Caco-2 (cell line): ENCODE data around the gene MED25. TPM values are rescaled to one million over a fixed set of nuclear protein-coding genes. Genes with fewer than 3 reads are reported as not detected.

ENCODE experiments used
- BruUV-seq: library from RNA; stranded (reverse); fragments of 400-500 nt; replicated peaks from 2 replicates; lab custom pipeline; 2021; lab: Mats Ljungman, UMichigan
- CTCF ChIA-PET: fragments of 300-600 bp; sonication (Branson Sonifier 250); formaldehyde crosslinking; loops from one replicate; lab custom pipeline; 2022; ENCODE audit warnings: antibody characterized with exemption; lab: Charles Lee
- POLR2A ChIA-PET: fragments of 300-600 bp; sonication (Branson Sonifier 250); formaldehyde crosslinking; loops from one replicate; lab custom pipeline; 2022; ENCODE audit warnings: antibody characterized with exemption; lab: Charles Lee
- DNase-seq, 2 experiments: peaks; one replicate each; pipeline versions ENCODE4 v3.0.0 to v3.0.0-alpha.2; 2020 to 2022
- H3K27me3 ChIP-seq: replicated peaks from 2 replicates; pipeline ENCODE4 v1.6.0; 2011; ENCODE audit warnings: low read length; ENCODE audit not compliant: control insufficient read depth, insufficient read depth
- H3K36me3 ChIP-seq: 2 replicates; pipeline ENCODE4 v1.5.1; 2011; ENCODE audit warnings: low read length; ENCODE audit not compliant: control insufficient read depth, insufficient read depth
- H3K4me1 ChIP-seq: fragments of 250-450 bp; sonication (Bioruptor Pico); 2 replicates; pipeline ENCODE4 v1.5.1; 2020; ENCODE audit warnings: mild to moderate bottlenecking
- H3K4me3 ChIP-seq: 2 replicates; pipeline ENCODE4 v1.5.1; 2011; ENCODE audit warnings: low read depth, mild to moderate bottlenecking, control low read depth, low read length
- H3K9me3 ChIP-seq: fragments of 250-450 bp; sonication (Bioruptor Pico); 2 replicates; pipeline ENCODE4 v1.5.1; 2020; ENCODE audit warnings: mild to moderate bottlenecking, moderate library complexity
- H3K27ac Mint-ChIP-seq: one replicate; pipeline ENCODE4 v1.8.0; 2022; ENCODE audit warnings: mixed read lengths; ENCODE audit not compliant: unreplicated experiment
- H3K27me3 Mint-ChIP-seq: one replicate; pipeline ENCODE4 v1.8.0; 2022; ENCODE audit warnings: mixed read lengths; ENCODE audit not compliant: insufficient read depth, unreplicated experiment
- H3K36me3 Mint-ChIP-seq: one replicate; pipeline ENCODE4 v1.8.0; 2022; ENCODE audit warnings: mild to moderate bottlenecking, mixed read lengths; ENCODE audit not compliant: insufficient read depth, unreplicated experiment
- H3K4me1 Mint-ChIP-seq: one replicate; pipeline ENCODE4 v1.8.0; 2022; ENCODE audit warnings: low read depth, mixed read lengths; ENCODE audit not compliant: unreplicated experiment
- H3K4me3 Mint-ChIP-seq: one replicate; pipeline ENCODE4 v1.8.0; 2022; ENCODE audit warnings: mild to moderate bottlenecking, moderate library complexity, mixed read lengths; ENCODE audit not compliant: unreplicated experiment
- H3K9me3 Mint-ChIP-seq: one replicate; pipeline ENCODE4 v1.8.0; 2022; ENCODE audit warnings: mixed read lengths; ENCODE audit not compliant: unreplicated experiment
- intact Hi-C: fragments of 100-400 bp; cut with micrococcal nuclease; formaldehyde crosslinking; loops from one replicate; pipeline ENCODE4 v1.10.0; 2022; ENCODE audit not compliant: unreplicated experiment
- total RNA-seq: library from RNA; stranded (reverse); gene quantifications from 2 replicates; pipeline ENCODE4 v1.2.3, GENCODE V29; 2022
- TF ChIP-seq, protein P1 (sequence below), 2 experiments: fragments of 200-600 bp in 1 of 2; IDR thresholded peaks; 1 replicate in 1 of 2; 2 replicates in 1 of 2; pipeline versions ENCODE4 v1.5.1 to v1.8.0; 2011 to 2022; ENCODE audit warnings: antibody characterized with exemption in 1 of 2, control low read depth in 1 of 2, inconsistent platforms in 1 of 2, low read depth in 1 of 2, low read length in 1 of 2, mild to moderate bottlenecking in 1 of 2, moderate library complexity in 1 of 2; ENCODE audit not compliant: insufficient read depth in 1 of 2, severe bottlenecking in 1 of 2, unreplicated experiment in 1 of 2

The MED25 gene
- total RNA-seq, 1 experiment from 2014 or later = 102 TPM

DNA sequence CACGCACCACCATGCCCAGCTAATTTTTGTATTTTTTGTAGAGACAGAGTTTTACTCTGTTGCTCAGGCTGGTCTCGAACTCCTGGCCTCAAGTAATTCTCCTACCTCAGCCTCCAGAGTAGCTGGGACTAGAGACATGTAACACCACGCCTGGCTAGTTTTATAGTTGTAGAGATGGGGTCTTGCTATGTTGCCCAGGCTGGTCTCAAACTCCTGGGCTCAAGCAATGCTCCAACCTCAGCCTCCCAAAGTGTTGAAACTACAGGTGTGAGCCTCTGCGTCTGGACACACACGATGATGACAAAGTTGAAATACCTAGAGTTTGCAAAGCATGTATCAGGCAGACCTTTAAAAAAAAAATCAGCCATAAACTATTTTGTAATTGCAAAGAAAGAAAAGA, 28.3 kb downstream of the MED25 start:
- POLR2A ChIA-PET = no interaction called here

GRCh38 chr19:49847731-49848696, 29.9 kb downstream of the MED25 start:
- no peak overlapping the region for H3K4me3 Mint-ChIP-seq
- CTCF ChIA-PET = interaction anchor here (0.6 kb wide), 1 partner anchor 40 kb away, joined by 3 read pairs; no protein-coding TSS in a partner anchor
- no TSS peak for BruUV-seq

More for the DNA sequence above, 28.3 kb downstream of the MED25 start:
- peaks cover 7% of the 10 kb centered on the region for H3K4me1 Mint-ChIP-seq
- Histone ChIP-seq H3K36me3 (no peaks in the 10 kb centered on the region), H3K4me1 (peaks cover 5% of the 10 kb centered on the region), H3K9me3 (no peaks in the 10 kb centered on the region), H3K27me3 (no peaks in the 10 kb centered on the region), H3K4me3 (no peak overlapping the region)
- TF ChIP-seq, protein P1, sequence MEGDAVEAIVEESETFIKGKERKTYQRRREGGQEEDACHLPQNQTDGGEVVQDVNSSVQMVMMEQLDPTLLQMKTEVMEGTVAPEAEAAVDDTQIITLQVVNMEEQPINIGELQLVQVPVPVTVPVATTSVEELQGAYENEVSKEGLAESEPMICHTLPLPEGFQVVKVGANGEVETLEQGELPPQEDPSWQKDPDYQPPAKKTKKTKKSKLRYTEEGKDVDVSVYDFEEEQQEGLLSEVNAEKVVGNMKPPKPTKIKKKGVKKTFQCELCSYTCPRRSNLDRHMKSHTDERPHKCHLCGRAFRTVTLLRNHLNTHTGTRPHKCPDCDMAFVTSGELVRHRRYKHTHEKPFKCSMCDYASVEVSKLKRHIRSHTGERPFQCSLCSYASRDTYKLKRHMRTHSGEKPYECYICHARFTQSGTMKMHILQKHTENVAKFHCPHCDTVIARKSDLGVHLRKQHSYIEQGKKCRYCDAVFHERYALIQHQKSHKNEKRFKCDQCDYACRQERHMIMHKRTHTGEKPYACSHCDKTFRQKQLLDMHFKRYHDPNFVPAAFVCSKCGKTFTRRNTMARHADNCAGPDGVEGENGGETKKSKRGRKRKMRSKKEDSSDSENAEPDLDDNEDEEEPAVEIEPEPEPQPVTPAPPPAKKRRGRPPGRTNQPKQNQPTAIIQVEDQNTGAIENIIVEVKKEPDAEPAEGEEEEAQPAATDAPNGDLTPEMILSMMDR (IDR thresholded peaks at IDR 0.05; ENCODE audit: insufficient read depth in 1 of 2, low read depth in 1 of 2, low read length in 1 of 2, severe bottlenecking in 1 of 2, unreplicated experiment in 1 of 2) = no peak
- intact Hi-C loops = no loop called here
- CTCF ChIA-PET = no interaction called here
- peaks cover 42% of the 10 kb centered on the region for H3K36me3 Mint-ChIP-seq
- no TSS peak for BruUV-seq
- H3K9me3 Mint-ChIP-seq = peaks cover 16% of the 10 kb centered on the region
- no peaks in the 10 kb centered on the region for H3K27me3 Mint-ChIP-seq
- no peak for DNase-seq
- no peak overlapping the region for H3K4me3 Mint-ChIP-seq
- no peak overlapping the region for H3K27ac Mint-ChIP-seq

DNA sequence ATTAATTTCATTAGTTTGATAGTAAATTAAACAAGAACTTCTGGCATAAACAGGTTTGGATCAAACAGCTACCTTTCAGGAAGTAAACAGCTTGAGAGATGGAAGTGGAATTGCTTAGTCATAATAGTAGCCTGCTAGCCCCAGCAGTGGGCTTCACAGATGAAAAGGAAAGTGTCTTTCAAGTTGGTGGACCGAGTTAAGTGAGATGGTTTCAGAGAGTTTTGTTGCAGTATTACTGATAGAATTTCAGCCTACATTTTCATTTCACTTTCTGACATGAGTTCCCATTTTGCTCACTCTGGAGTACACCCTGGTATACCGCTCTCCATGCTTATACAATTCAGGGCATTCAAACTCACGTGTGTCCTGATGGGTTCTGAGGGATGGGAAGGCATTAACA, 30.8 kb downstream of the MED25 start:
- no peaks in the 10 kb centered on the region for H3K27me3 ChIP-seq
- ChIA-PET POLR2A (interaction anchor here (1.1 kb wide), 1 partner anchor 207 kb away, joined by 3 read pairs; the partner anchor contains the start of gene SCAF1), CTCF (no interaction called here)
- intact Hi-C loops = no loop called here
- Mint-ChIP-seq H3K4me3 (peak overlapping the region; percentile 32), H3K9me3 (peaks cover 16% of the 10 kb centered on the region), H3K27ac (no peak overlapping the region), H3K36me3 (peaks cover 51% of the 10 kb centered on the region), H3K4me1 (peaks cover 17% of the 10 kb centered on the region), H3K27me3 (no peaks in the 10 kb centered on the region)
- H3K9me3 ChIP-seq = no peaks in the 10 kb centered on the region
- no peaks in the 10 kb centered on the region for H3K36me3 ChIP-seq
- H3K4me3 ChIP-seq = no peak overlapping the region
- H3K4me1 ChIP-seq = peaks cover 14% of the 10 kb centered on the region
- BruUV-seq = no TSS peak
- TF ChIP-seq, protein P1 (IDR thresholded peaks at IDR 0.05; ENCODE audit: insufficient read depth in 1 of 2, low read depth in 1 of 2, low read length in 1 of 2, severe bottlenecking in 1 of 2, unreplicated experiment in 1 of 2) = no peak
- no peak for DNase-seq

More at GRCh38 chr19:49847731-49848696, 29.9 kb downstream of the MED25 start:
- no peaks in the 10 kb centered on the region for H3K36me3 ChIP-seq
- Mint-ChIP-seq H3K9me3 (peaks cover 16% of the 10 kb centered on the region), H3K4me1 (peaks cover 17% of the 10 kb centered on the region), H3K36me3 (peaks cover 50% of the 10 kb centered on the region), H3K27me3 (no peaks in the 10 kb centered on the region), H3K27ac (no peak overlapping the region)
- H3K4me3 ChIP-seq = no peak overlapping the region
- intact Hi-C loops = no loop called here
- POLR2A ChIA-PET = interaction anchor here (0.6 kb wide), 1 partner anchor 81 kb away, joined by 4 read pairs; the partner anchor contains the start of gene AP2A1
- DNase-seq = no peak
- H3K27me3 ChIP-seq = no peaks in the 10 kb centered on the region
- peaks cover 14% of the 10 kb centered on the region for H3K4me1 ChIP-seq
- TF ChIP-seq, protein P1 (IDR thresholded peaks at IDR 0.05; ENCODE audit: insufficient read depth in 1 of 2, low read depth in 1 of 2, low read length in 1 of 2, severe bottlenecking in 1 of 2, unreplicated experiment in 1 of 2) = no peak
- H3K9me3 ChIP-seq = no peaks in the 10 kb centered on the region
